RWPE1 (cell line): Measurements from ENCODE around the gene DUOX1.

Experiments used
- CTCF ChIA-PET: fragments of 350-600 bp; sonication (Branson Sonifier 250); formaldehyde crosslinking; extraction: SDS; loops from one replicate; lab custom pipeline; 2021; lab: Yijun Ruan, JAX
- POLR2A ChIA-PET: fragments of 400-600 bp; formaldehyde crosslinking; extraction: SDS; loops from one replicate; lab custom pipeline; 2020; ENCODE audit warnings: antibody characterized with exemption; ENCODE audit not compliant: low non-redundant PET; lab: Yijun Ruan, JAX
- DNase-seq: peaks from one replicate; pipeline ENCODE4 v3.0.0; 2012; ENCODE audit warnings: low spot score
- H3K27ac ChIP-seq: fragments of 450-650 bp; 2 replicates; pipeline ENCODE4 v1.5.1; 2017
- CTCF ChIP-seq: fragments of 450-650 bp; conservative IDR thresholded peaks from 2 replicates; pipeline ENCODE4 v1.5.1; 2017; ENCODE audit warnings: low read depth, mild to moderate bottlenecking

DUOX1 gene

GRCh38 chr15:45094358-45094730 lies 35.5 kb upstream of the DUOX1 start:
- H3K27ac ChIP-seq: no peak overlapping the region
- CTCF ChIA-PET: no interaction called here
- POLR2A ChIA-PET: no interaction called here
- no peak for DNase-seq
- TF ChIP-seq CTCF: no peak

- no peak overlapping the region for H3K27ac ChIP-seq
- TF ChIP-seq CTCF: no peak
- CTCF ChIA-PET: interaction anchor here (1.6 kb wide), 1 partner anchor 22 kb away, joined by 4 read pairs; no protein-coding TSS in a partner anchor
- POLR2A ChIA-PET: no interaction called here
- DNase-seq: no peak
Observed at GRCh38 chr15:45095661-45096060, 34.1 kb upstream of the DUOX1 start.

- DNase-seq: no peak
- ChIA-PET POLR2A (no interaction called here), CTCF (interaction anchor here (0.8 kb wide), 1 partner anchor 38 kb away, joined by 3 read pairs; no protein-coding TSS in a partner anchor)
- H3K27ac ChIP-seq: no peak overlapping the region
- TF ChIP-seq CTCF: no peak
Observed at GRCh38 chr15:45097466-45097865, 32.3 kb upstream of the DUOX1 start.

DNA sequence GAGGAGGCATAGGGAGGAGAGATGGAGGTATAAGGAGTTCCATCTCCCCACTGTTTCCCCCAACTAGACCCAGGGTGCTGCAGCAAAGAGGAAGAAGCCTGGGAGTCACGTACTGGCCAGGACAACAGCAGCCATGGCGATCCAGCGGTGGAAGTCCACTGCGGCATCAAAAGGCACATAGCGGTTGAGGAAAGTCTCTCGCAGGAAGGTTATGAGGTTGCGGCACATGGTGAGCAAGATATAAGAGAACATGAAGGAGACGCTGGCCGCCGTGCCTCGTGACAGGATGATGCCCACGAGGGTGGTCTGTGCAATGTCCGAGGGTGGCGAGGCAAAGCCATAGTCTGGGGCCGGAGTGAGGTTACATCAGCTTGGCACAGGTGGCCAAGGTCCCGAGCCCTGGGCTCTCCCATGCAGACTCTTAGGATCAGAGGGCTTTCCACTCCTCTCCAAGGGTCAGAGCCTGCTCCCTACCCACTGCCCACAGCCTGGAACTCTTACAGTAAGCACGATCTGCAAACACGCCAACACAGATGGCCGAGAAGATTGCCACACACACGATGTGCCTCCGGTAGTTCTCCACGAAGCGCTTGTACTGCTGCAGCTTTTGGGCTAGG lies 30.1 kb upstream of the DUOX1 start:
- TF ChIP-seq CTCF: no peak
- no peak for DNase-seq
- H3K27ac ChIP-seq: no peak overlapping the region
- CTCF ChIA-PET: no interaction called here
- POLR2A ChIA-PET: no interaction called here

GRCh38 chr15:45100884-45101625 lies 28.7 kb upstream of the DUOX1 start:
- TF ChIP-seq CTCF: no peak
- CTCF ChIA-PET: no interaction called here
- POLR2A ChIA-PET: interaction anchor here (0.6 kb wide), 1 partner anchor 521 kb away, joined by 3 read pairs; no protein-coding TSS in a partner anchor
- no peak overlapping the region for H3K27ac ChIP-seq
- no peak for DNase-seq

GRCh38 chr15:45101749-45102148 lies 28.0 kb upstream of the DUOX1 start:
- DNase-seq: no peak
- TF ChIP-seq CTCF: no peak
- H3K27ac ChIP-seq: no peak overlapping the region
- ChIA-PET CTCF (interaction anchor here (1.0 kb wide), 1 partner anchor 25 kb away, joined by 3 read pairs; no protein-coding TSS in a partner anchor), POLR2A (interaction anchor here (0.6 kb wide), 1 partner anchor 522 kb away, joined by 3 read pairs; no protein-coding TSS in a partner anchor)
